GM12878 (cell line): ENCODE results near the gene CACNA1H. TPM values are rescaled to one million over a fixed set of nuclear protein-coding genes. Genes with fewer than 3 reads are reported as not detected.
A peak's percentile ranks its signal among the peaks of the same experiment; 100 is the strongest.

Experiments used
- ATAC-seq: fragments of 200-7000 bp; cut with Tn5 transposase; 3 replicates; pipeline ENCODE4 v1.9.1; 2020; ENCODE audit warnings: mild to moderate bottlenecking, moderate library complexity
- BruUV-seq: library from RNA; stranded (reverse); fragments of 400-500 nt; replicated peaks from 2 replicates; lab custom pipeline; 2021; lab: Mats Ljungman, UMichigan
- CTCF ChIA-PET: fragments of 300-600 bp; sonication (Branson Sonifier 250); formaldehyde crosslinking; extraction: SDS; loops from one replicate; lab custom pipeline; 2021; ENCODE audit warnings: inconsistent platforms; lab: Yijun Ruan, JAX
- POLR2A ChIA-PET: fragments of 350-600 bp; formaldehyde crosslinking; extraction: SDS; loops from one replicate; lab custom pipeline; 2021; ENCODE audit warnings: inconsistent platforms; lab: Charles Lee
- RAD21 ChIA-PET: fragments of 300-600 bp; sonication (Branson Sonifier 250); formaldehyde crosslinking; loops from one replicate; lab custom pipeline; 2023; ENCODE audit warnings: antibody characterized with exemption; ENCODE audit not compliant: unreplicated experiment; lab: Charles Lee
- SMC1A ChIA-PET: fragments of 300-600 bp; sonication (Branson Sonifier 250); formaldehyde crosslinking; loops from one replicate; lab custom pipeline; 2023; ENCODE audit not compliant: unreplicated experiment, uncharacterized antibody; lab: Charles Lee
- DNase-seq: peaks from one replicate; pipeline ENCODE4 v3.0.0-alpha.2; 2011; ENCODE audit warnings: low read depth, low spot score
- FAIRE-seq: peaks from 3 replicates; lab custom pipeline; 2011; peaks lifted over from hg19 to GRCh38; lab: Jason Lieb, UNC
- H2AFZ ChIP-seq: 2 replicates; pipeline ENCODE4 v1.6.0; 2011; ENCODE audit warnings: low read depth, low read length, control low read depth; ENCODE audit not compliant: control insufficient read depth
- H3K27ac ChIP-seq: 2 replicates; pipeline ENCODE4 v1.5.1; 2011; ENCODE audit warnings: control low read depth; ENCODE audit not compliant: control insufficient read depth, insufficient read depth
- H3K27me3 ChIP-seq, 2 experiments: replicated peaks in 1 of 2; 2 replicates each; pipeline versions ENCODE4 v1.6.0 to v1.6.1; 2011; ENCODE audit warnings: low read length in 1 of 2; ENCODE audit not compliant: control insufficient read depth in 2 of 2, insufficient read depth in 2 of 2
- H3K36me3 ChIP-seq, 2 experiments: 2 replicates each; pipeline ENCODE4 v1.5.1; 2011; ENCODE audit warnings: low read length in 1 of 2; ENCODE audit not compliant: control insufficient read depth in 2 of 2, insufficient read depth in 2 of 2
- H3K4me1 ChIP-seq: 2 replicates; pipeline ENCODE4 v1.6.1; 2011; ENCODE audit warnings: mild to moderate bottlenecking, low read length, moderate library complexity, mixed read lengths; ENCODE audit not compliant: control insufficient read depth, insufficient read depth
- H3K4me2 ChIP-seq: 2 replicates; pipeline ENCODE4 v1.6.0; 2011; ENCODE audit warnings: control low read depth; ENCODE audit not compliant: control insufficient read depth, insufficient read depth
- H3K4me3 ChIP-seq: fragments of 200-600 bp; sonication (generic); 2 replicates; pipeline ENCODE4 v1.5.1; 2016
- H3K79me2 ChIP-seq: 2 replicates; pipeline ENCODE4 v1.6.0; 2011; ENCODE audit warnings: low read length; ENCODE audit not compliant: control insufficient read depth, insufficient read depth
- H3K9ac ChIP-seq: 2 replicates; pipeline ENCODE4 v1.8.0; 2011; ENCODE audit warnings: low read length, control low read depth, mixed read lengths; ENCODE audit not compliant: control insufficient read depth, insufficient read depth
- H3K9me3 ChIP-seq: replicated peaks from 3 replicates; pipeline ENCODE4 v1.5.1; 2011; ENCODE audit warnings: mild to moderate bottlenecking, low read length; ENCODE audit not compliant: control insufficient read depth, insufficient read depth
- H4K20me1 ChIP-seq: 2 replicates; pipeline ENCODE4 v1.6.0; 2011; ENCODE audit not compliant: control insufficient read depth, insufficient read depth
- BACH1 ChIP-seq: fragments of 450-650 bp; IDR thresholded peaks from 2 replicates; pipeline ENCODE4 v1.6.1; 2017; ENCODE audit warnings: mild to moderate bottlenecking, borderline replicate concordance
- BCL11A ChIP-seq: IDR thresholded peaks from 2 replicates; pipeline ENCODE4 v1.6.1; 2011; ENCODE audit warnings: low read depth, low read length
- CTCF ChIP-seq, 3 experiments: IDR thresholded peaks in 2 of 3; conservative IDR thresholded peaks in 1 of 3; 2 replicates each; pipeline ENCODE4 v1.5.1; 2011; ENCODE audit warnings: low read depth in 3 of 3, low read length in 3 of 3, mild to moderate bottlenecking in 3 of 3, control low read depth in 2 of 3, moderate library complexity in 2 of 3, inconsistent platforms in 1 of 3, mixed read lengths in 1 of 3; ENCODE audit not compliant: control insufficient read depth in 2 of 3, insufficient read depth in 1 of 3; ENCODE audit errors: extremely low read depth in 1 of 3
- KDM1A ChIP-seq: fragments of 200-600 bp; sonication (generic); IDR thresholded peaks from 2 replicates; pipeline ENCODE4 v1.6.1; 2016; ENCODE audit warnings: borderline replicate concordance
- LARP7 ChIP-seq: fragments of 450-650 bp; IDR thresholded peaks from 2 replicates; pipeline ENCODE4 v1.6.1; 2017; ENCODE audit warnings: mild to moderate bottlenecking
- MYB ChIP-seq: fragments of 150-350 bp; IDR thresholded peaks from 2 replicates; pipeline ENCODE4 v1.6.1; 2014; ENCODE audit warnings: mild to moderate bottlenecking, low read depth, low read length, borderline replicate concordance
- POLR2AphosphoS2 ChIP-seq: IDR thresholded peaks from 2 replicates; pipeline ENCODE4 v1.6.1; 2011; ENCODE audit warnings: low read depth, mild to moderate bottlenecking, low read length, improper control_type of control experiment, moderate library complexity
- POU2F2 ChIP-seq: IDR thresholded peaks from 3 replicates; pipeline ENCODE4 v1.6.1; 2011; ENCODE audit warnings: low read depth, mild to moderate bottlenecking, low read length, borderline replicate concordance
- RAD21 ChIP-seq: IDR thresholded peaks from 2 replicates; pipeline ENCODE4 v1.6.1; 2011; ENCODE audit warnings: mild to moderate bottlenecking, low read depth, low read length, moderate library complexity; ENCODE audit not compliant: insufficient read depth
- RELA ChIP-seq: fragments of 450-650 bp; IDR thresholded peaks from 2 replicates; pipeline ENCODE4 v1.8.0; 2014; ENCODE audit warnings: borderline replicate concordance; ENCODE audit not compliant: partially characterized antibody
- REST ChIP-seq: IDR thresholded peaks from 2 replicates; pipeline ENCODE4 v1.6.1; 2012; ENCODE audit warnings: mild to moderate bottlenecking, low read depth, low read length
- TCF12 ChIP-seq: IDR thresholded peaks from 2 replicates; pipeline ENCODE4 v1.6.1; 2011; ENCODE audit warnings: low read depth, mild to moderate bottlenecking, low read length
- USF1 ChIP-seq: IDR thresholded peaks from 2 replicates; pipeline ENCODE4 v1.6.1; 2011; ENCODE audit warnings: borderline replicate concordance, low read depth, mild to moderate bottlenecking, moderate library complexity, mixed read lengths, low read length; ENCODE audit not compliant: insufficient read depth; ENCODE audit errors: extremely low read length
- WGBS: methylation state at CpG from one replicate; pipeline ENCODE4 v1.1.6; 2016; ENCODE audit warnings: low lambda C conversion rate; ENCODE audit not compliant: insufficient replicate concordance, insufficient coverage; ENCODE audit errors: missing lambda C conversion rate; 5-methylcytosine and 5-hydroxymethylcytosine counted together
- in situ Hi-C: fragments of 300-500 bp; cut with MboI; formaldehyde crosslinking; loops from 9 replicates; pipeline ENCODE4 v1.14.3; 2018; ENCODE audit warnings: mixed read lengths
- intact Hi-C: fragments of 100-400 bp; cut with micrococcal nuclease; formaldehyde crosslinking; loops from one replicate; pipeline ENCODE4 v1.14.2; 2022; ENCODE audit not compliant: unreplicated experiment
- polyA plus RNA-seq, 11 experiments: library from polyadenylated mRNA; depleted of rRNA in 4 of 11; unstranded in 6 of 11; stranded (reverse) in 5 of 11; fragments of >200 nt; fragmentation: Nextera tagmentation in 4 of 11; fragmentation: Illumina TruSeq in 1 of 11; extraction: Ambion mirVana in 4 of 11; extraction: Trizol in 1 of 11; gene quantifications; 1 replicate in 1 of 11; 2 replicates in 10 of 11; pipeline versions ENCODE4 v1.2.1 to v1.2.3, GENCODE V29; 2011 to 2016; ENCODE audit warnings: inconsistent platforms in 2 of 11, missing spikeins in 2 of 11, low read depth in 1 of 11
- total RNA-seq, 4 experiments: library from RNA; depleted of rRNA in 3 of 4; stranded (reverse); fragments of >200 nt in 3 of 4; fragmentation: Illumina TruSeq in 1 of 4; extraction: Trizol in 1 of 4; gene quantifications; 2 replicates each; pipeline versions ENCODE4 v1.2.1 to v1.2.3, GENCODE V29; 2013 to 2021

Gene CACNA1H
- total and polyA plus RNA-seq, 10 of the 15 experiments (the other 5 are each of a cell fraction or from before 2014, with no cell fraction given) = 0.03 to 0.54 TPM; not detected in 8

DNA sequence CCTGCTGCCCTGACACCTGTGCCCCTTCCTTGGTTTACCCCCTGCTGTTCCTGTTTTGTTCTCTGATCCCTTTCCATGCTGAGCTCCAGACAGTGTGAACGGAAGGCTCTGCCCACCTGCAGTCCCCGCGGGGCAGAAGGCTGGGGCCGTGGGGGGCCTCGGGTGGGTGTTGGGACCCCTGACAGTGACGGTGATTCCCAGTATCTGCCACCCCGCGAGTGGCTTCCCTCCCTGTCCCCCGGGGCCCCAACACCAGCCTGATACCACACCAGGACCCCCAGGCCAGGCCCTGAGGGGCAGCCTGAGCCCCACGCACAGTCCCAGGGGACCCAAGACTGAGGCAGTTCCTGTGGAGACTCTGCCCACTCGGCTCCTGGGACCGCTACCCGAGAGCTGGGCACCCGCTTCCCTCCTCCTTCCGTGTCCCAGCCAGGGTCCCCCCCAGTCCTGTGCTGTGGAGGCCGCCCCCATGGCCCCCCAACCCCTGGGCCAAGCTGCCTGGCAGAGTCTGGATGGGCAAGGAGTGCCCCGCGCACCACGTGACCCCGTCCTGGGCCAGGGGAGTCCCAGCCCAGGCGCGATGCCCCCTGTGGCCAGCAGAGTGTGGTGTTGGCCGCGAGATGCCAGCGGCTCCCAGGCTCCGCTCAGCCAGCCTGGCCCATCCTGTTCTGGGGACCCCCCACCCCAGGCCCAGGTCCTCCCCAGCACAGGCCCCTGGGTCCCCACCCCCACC, 46.9 kb upstream of the CACNA1H start (continued):
- peak; percentile 28 to 50 (median 39); a peak in 3 of 6 replicates for TF ChIP-seq CTCF (IDR thresholded peaks at IDR 0.05 in 2 of 3, conservative IDR thresholded peaks at IDR 0.05 in 1 of 3; ENCODE audit: control insufficient read depth in 2 of 3, extremely low read depth in 1 of 3, insufficient read depth in 1 of 3, low read depth in 3 of 3, low read length in 3 of 3)
- TF ChIP-seq RAD21 = peak; percentile 52
- peak; percentile 91 for TF ChIP-seq USF1

- Histone ChIP-seq H3K9ac (no peak overlapping the region), H3K79me2 (no peaks in the 10 kb centered on the region), H3K27me3 (no peaks in the 10 kb centered on the region), H2AFZ (no peak overlapping the region), H3K4me3 (no peak overlapping the region), H3K27ac (no peak overlapping the region), H3K36me3 (no peaks in the 10 kb centered on the region), H3K4me1 (no peaks in the 10 kb centered on the region), H3K9me3 (no peaks in the 10 kb centered on the region), H3K4me2 (no peak overlapping the region), H4K20me1 (no peaks in the 10 kb centered on the region)
- SMC1A ChIA-PET = no interaction called here
- ATAC-seq (no peak), DNase-seq (no peak), FAIRE-seq (no peak)
- CTCF ChIA-PET = no interaction called here
- no TSS peak for BruUV-seq
- WGBS = 48% methylated on average over 5 of the region's 16 CpGs
- RAD21 ChIA-PET = no interaction called here
- in situ Hi-C loops (no loop called here), intact Hi-C loops (no loop called here)
- POLR2A ChIA-PET = no interaction called here
- TF ChIP-seq RELA (no peak), POLR2AphosphoS2 (no peak), TCF12 (no peak), BCL11A (no peak), BACH1 (no peak), MYB (no peak), POU2F2 (no peak), LARP7 (no peak), KDM1A (no peak), REST (no peak)
Measured at GRCh38 chr16:1106659-1107058, 46.2 kb upstream of the CACNA1H start.
